GM13976 (cell line): ENCODE data around the gene ADIPOR2.
"Not testable (repeated sequence)": the region's sequence is repeated elsewhere in the genome, so short reads cannot be mapped to it uniquely, and the experiment has no call there.

Source experiments
- DNase-seq: peaks from one replicate; pipeline ENCODE4 v3.0.0; 2012; ENCODE audit warnings: low spot score
- in situ Hi-C: fragments of 300-500 bp; cut with MboI; formaldehyde crosslinking; loops from one replicate; pipeline ENCODE4 v1.12.0; 2022; ENCODE audit warnings: low sequenced_read_pairs, mixed read lengths, inconsistent platforms; ENCODE audit not compliant: unreplicated experiment
- TF ChIP-seq, protein P1 (sequence below): IDR thresholded peaks from 2 replicates; pipeline ENCODE4 v1.5.1; 2012; ENCODE audit warnings: borderline replicate concordance, mild to moderate bottlenecking; ENCODE audit not compliant: insufficient read depth; ENCODE audit errors: extremely low read depth, missing control alignments, control extremely low read depth

ADIPOR2 gene

GRCh38 chr12:1726753-1727152 is 35.9 kb downstream of the ADIPOR2 start:
- no peak for DNase-seq
- in situ Hi-C loops: no loop called here
- TF ChIP-seq, protein P1, sequence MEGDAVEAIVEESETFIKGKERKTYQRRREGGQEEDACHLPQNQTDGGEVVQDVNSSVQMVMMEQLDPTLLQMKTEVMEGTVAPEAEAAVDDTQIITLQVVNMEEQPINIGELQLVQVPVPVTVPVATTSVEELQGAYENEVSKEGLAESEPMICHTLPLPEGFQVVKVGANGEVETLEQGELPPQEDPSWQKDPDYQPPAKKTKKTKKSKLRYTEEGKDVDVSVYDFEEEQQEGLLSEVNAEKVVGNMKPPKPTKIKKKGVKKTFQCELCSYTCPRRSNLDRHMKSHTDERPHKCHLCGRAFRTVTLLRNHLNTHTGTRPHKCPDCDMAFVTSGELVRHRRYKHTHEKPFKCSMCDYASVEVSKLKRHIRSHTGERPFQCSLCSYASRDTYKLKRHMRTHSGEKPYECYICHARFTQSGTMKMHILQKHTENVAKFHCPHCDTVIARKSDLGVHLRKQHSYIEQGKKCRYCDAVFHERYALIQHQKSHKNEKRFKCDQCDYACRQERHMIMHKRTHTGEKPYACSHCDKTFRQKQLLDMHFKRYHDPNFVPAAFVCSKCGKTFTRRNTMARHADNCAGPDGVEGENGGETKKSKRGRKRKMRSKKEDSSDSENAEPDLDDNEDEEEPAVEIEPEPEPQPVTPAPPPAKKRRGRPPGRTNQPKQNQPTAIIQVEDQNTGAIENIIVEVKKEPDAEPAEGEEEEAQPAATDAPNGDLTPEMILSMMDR: no peak

DNA sequence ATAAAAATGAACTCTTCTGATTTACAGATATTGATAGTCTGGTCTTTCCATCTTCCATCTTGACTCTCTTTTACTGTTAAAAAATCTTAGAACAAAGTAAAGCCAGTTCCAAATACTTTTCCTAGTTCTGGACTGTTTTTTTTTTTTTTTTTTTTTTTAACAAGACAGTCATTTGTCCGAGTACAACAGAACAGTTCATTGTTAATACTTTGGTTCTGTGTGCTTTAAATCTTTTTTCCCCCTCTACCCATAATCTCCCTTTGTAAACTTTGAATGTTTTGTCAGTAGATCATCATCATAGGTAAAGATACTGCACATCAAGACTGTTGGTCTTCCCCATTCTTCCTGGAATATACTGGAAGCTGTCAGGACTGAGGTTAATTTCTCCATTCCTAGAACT is 38.0 kb downstream of the ADIPOR2 start:
- no peak for DNase-seq
- in situ Hi-C loops: no loop called here
- TF ChIP-seq, protein P1: no peak

GRCh38 chr12:1731019-1731687 is 40.3 kb downstream of the ADIPOR2 start:
- in situ Hi-C loops: no loop called here
- DNase-seq: no peak
- TF ChIP-seq, protein P1: no peak

- DNase-seq, in situ Hi-C loops: not testable (repeated sequence)
Measured at GRCh38 chr12:1731688-1732078, 40.8 kb downstream of the ADIPOR2 start.

DNA sequence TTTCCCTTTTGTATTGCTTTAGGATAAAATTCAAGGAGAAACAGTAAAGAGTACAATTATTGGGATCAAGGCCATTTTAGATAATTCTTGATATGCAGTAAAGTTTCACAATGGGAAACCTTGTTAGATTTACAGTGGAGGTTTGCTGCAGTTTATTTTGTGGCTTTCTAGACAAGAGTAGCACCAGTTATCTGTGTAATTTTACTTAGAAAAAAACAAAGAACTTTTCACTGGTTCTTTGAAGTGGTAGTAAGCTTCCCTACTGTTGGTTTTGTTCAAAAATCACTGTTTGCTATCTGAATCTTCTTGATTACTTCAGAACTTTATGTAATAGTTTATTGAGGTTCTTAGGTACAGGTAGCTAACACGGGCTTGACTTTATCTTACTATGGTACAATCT is 42.0 kb downstream of the ADIPOR2 start:
- TF ChIP-seq, protein P1: no peak
- in situ Hi-C loops: no loop called here
- no peak for DNase-seq

- in situ Hi-C loops, DNase-seq: not testable (repeated sequence)
Measured at GRCh38 chr12:1733712-1734111, 42.8 kb downstream of the ADIPOR2 start.

- in situ Hi-C loops: no loop called here
- no peak for DNase-seq
- TF ChIP-seq, protein P1: no peak
Measured at GRCh38 chr12:1737652-1738286, 46.9 kb downstream of the ADIPOR2 start.

DNA sequence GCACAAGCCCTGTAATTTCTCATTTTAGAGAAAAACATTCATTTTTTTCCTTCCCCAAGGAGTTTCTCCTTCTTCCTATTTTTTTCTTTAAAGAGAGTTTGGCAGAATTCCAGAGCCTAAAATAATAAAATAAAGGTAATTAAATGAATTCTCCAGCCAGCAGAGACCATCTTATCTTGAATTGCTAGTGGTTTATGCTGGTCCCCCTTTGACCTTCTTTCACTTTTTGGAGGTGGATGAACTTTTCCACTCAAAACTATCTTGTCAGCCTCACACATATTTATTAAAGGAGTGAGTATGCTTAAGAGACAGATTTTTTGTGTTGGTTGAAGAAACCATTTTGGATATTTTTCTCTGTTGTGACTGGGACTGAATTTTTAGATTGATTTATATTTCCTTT is 47.6 kb downstream of the ADIPOR2 start:
- no peak for DNase-seq

More for the DNA sequence above, 47.6 kb downstream of the ADIPOR2 start:
- in situ Hi-C loops: no loop called here
- TF ChIP-seq, protein P1: no peak
